RWPE2 (cell line): ENCODE results near the gene VIL1.

Experiments
- ATAC-seq: fragments of 200-7000 bp; cut with Tn5 transposase; 3 replicates; pipeline ENCODE4 v1.9.1; 2021; ENCODE audit warnings: low read depth
- DNase-seq: peaks from one replicate; pipeline ENCODE4 v3.0.0-alpha.2; 2020; ENCODE audit warnings: low spot score
- H3K27ac ChIP-seq: fragments of 450-650 bp; 2 replicates; pipeline ENCODE4 v1.5.1; 2017; ENCODE audit warnings: mild to moderate bottlenecking; ENCODE audit not compliant: poor library complexity, severe bottlenecking
- H3K27me3 ChIP-seq: fragments of 250-450 bp; sonication (Bioruptor Pico); 2 replicates; pipeline ENCODE4 v1.5.1; 2021; ENCODE audit warnings: mild to moderate bottlenecking, moderate library complexity; ENCODE audit not compliant: insufficient read depth, poor library complexity, severe bottlenecking
- H3K36me3 ChIP-seq: fragments of 250-450 bp; sonication (Bioruptor Pico); 2 replicates; pipeline ENCODE4 v1.5.1; 2020; ENCODE audit warnings: low read depth, mild to moderate bottlenecking, moderate library complexity
- H3K4me1 ChIP-seq: fragments of 250-450 bp; sonication (Bioruptor Pico); 2 replicates; pipeline ENCODE4 v1.5.1; 2021; ENCODE audit warnings: mild to moderate bottlenecking, moderate library complexity; ENCODE audit not compliant: insufficient read depth, poor library complexity, severe bottlenecking
- H3K4me3 ChIP-seq: fragments of 250-450 bp; sonication (Bioruptor Pico); 2 replicates; pipeline ENCODE4 v1.5.1; 2021; ENCODE audit warnings: mild to moderate bottlenecking, moderate library complexity; ENCODE audit not compliant: severe bottlenecking
- H3K9me3 ChIP-seq: fragments of 250-450 bp; sonication (Bioruptor Pico); 2 replicates; pipeline ENCODE4 v1.5.1; 2021; ENCODE audit warnings: mild to moderate bottlenecking, moderate library complexity; ENCODE audit not compliant: severe bottlenecking
- TF ChIP-seq, protein P1 (sequence below): fragments of 450-650 bp; IDR thresholded peaks from one replicate; pipeline ENCODE4 v1.5.1; 2017; ENCODE audit warnings: mild to moderate bottlenecking, moderate library complexity; ENCODE audit not compliant: poor library complexity, severe bottlenecking

The VIL1 gene

DNA sequence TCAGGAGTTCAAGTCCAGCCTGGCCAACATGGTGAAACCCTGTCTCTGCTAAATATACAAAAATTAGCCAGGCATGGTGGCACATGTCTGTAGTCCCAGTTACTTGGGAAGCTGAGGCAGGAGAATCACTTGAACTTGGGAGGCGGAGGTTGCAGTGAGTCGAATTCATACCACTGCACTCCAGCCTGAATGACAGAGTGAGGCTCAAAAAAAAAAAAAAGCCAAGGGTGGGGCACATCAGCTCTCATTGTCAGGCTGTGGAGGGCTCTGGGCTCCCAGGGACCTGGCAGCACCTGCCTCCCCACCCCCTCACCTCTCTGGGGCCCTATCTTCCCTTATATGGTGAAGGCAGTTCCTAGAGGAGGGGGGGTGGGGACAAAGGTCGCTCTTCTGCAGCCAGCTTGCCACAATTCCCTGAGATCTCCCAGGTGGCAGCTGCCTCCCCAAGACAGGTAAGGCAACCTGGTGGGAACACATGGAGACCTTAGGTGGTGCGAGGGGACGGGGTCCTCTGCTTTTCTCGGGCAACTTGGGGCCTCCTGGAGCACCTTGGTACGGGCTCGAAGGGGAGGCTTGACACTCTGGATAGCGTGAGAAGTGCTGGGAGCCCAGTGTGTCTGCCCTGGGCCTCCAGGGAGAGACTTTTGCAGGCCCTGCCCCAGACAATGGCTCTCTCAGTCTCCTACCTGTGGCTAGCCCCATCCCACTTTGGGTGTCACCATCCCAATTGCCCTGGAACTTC lies at the start of gene VIL1:
VIL1 (plus strand) TSS at position 407 of the 742 bp plus-strand sequence. CDS start 4,656 bp downstream, outside the sequence.
- no peaks in the 10 kb centered on the region for H3K27me3 ChIP-seq
- H3K36me3 ChIP-seq: no peaks in the 10 kb centered on the region
- H3K4me1 ChIP-seq: no peaks in the 10 kb centered on the region
- H3K27ac ChIP-seq: no peak within 1 kb of the TSS
- ATAC-seq: 0 out of 3 replicates have a peak, but pooled peaks have one; percentile 10
- H3K9me3 ChIP-seq: no peaks in the 10 kb centered on the region
- TF ChIP-seq, protein P1, sequence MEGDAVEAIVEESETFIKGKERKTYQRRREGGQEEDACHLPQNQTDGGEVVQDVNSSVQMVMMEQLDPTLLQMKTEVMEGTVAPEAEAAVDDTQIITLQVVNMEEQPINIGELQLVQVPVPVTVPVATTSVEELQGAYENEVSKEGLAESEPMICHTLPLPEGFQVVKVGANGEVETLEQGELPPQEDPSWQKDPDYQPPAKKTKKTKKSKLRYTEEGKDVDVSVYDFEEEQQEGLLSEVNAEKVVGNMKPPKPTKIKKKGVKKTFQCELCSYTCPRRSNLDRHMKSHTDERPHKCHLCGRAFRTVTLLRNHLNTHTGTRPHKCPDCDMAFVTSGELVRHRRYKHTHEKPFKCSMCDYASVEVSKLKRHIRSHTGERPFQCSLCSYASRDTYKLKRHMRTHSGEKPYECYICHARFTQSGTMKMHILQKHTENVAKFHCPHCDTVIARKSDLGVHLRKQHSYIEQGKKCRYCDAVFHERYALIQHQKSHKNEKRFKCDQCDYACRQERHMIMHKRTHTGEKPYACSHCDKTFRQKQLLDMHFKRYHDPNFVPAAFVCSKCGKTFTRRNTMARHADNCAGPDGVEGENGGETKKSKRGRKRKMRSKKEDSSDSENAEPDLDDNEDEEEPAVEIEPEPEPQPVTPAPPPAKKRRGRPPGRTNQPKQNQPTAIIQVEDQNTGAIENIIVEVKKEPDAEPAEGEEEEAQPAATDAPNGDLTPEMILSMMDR: no peak
- no peak within 1 kb of the TSS for H3K4me3 ChIP-seq
- no peak for DNase-seq

DNA sequence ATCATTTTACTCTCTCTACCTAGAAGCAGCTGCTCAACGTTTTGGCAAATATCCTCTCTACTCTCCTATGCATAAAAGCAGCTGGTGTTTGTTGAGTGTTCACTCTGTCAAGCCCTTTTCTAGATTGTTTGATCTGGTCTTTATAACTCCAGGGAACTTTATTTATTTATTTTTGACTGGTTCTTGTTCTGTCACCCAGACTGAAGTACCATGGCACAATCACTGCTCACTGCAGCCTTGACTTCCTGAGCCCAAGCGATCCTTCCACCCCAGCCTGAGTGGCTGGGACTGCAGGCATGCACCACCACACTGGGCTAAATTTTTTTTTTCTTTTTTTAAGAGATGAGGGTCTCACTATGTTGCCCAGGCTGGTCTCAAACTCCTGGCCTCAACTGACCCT lies 49.6 kb upstream of the VIL1 start:
- ATAC-seq (no peak), DNase-seq (no peak)
- H3K4me3 ChIP-seq: no peak overlapping the region
- no peak overlapping the region for H3K27ac ChIP-seq
- no peaks in the 10 kb centered on the region for H3K9me3 ChIP-seq
- no peaks in the 10 kb centered on the region for H3K27me3 ChIP-seq
- H3K36me3 ChIP-seq: no peaks in the 10 kb centered on the region
- TF ChIP-seq, protein P1: no peak
- H3K4me1 ChIP-seq: no peaks in the 10 kb centered on the region

DNA sequence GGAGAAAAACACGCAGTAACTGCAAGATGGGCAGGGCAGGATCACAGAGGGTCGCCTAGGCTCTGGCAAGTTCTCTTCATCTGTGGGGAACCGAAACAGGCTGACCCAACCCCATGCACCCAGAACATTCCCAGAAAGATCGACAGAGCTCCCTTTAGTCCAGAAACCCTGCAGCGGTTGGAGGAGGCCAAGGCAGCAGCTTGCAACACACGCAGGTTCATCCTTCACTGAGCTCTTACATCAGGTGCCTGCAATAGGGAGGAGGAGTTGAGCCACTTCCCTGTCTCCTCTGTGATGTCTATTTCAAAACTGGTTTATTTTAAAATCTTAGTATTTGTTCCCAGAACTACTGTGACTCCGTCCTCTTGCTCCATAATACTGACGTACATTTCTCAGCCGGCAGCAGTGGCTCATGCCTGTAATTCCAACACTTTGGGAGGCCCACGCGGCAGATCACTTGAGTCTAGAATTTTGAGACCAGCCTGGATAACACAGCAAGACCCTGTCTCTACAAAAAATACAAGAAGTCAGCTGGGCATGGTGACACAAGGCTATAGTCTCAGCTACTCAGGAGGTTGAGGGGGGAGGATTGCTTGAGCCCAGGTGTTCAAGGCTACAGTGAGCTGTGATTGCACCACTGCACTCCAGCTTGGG lies 48.4 kb upstream of the VIL1 start:
- Histone ChIP-seq H3K9me3 (no peaks in the 10 kb centered on the region), H3K27ac (no peak overlapping the region), H3K36me3 (no peaks in the 10 kb centered on the region), H3K4me3 (no peak overlapping the region), H3K4me1 (peaks cover 8% of the 10 kb centered on the region), H3K27me3 (no peaks in the 10 kb centered on the region)
- TF ChIP-seq, protein P1: no peak
- DNase-seq: no peak
- no peak for ATAC-seq

DNA sequence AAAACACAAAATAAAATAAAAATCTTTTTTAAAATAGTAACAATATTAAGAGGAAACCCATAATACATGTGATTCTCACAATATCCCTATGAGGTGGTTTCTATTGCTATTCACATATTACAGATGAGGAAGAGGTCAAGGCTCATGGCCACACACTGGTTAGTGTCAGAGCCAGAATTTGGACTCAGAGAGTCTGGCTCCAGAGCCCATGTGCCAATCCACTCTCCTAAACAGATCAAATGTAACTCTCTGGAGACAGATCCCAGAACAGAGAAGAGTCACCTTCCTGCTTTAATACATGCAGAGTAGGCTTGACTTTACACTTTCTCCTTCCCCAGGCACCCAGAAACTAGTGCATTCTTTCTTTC lies 47.0 kb upstream of the VIL1 start:
- Histone ChIP-seq H3K9me3 (no peaks in the 10 kb centered on the region), H3K27ac (no peak overlapping the region), H3K27me3 (no peaks in the 10 kb centered on the region), H3K4me3 (no peak overlapping the region), H3K4me1 (peaks cover 9% of the 10 kb centered on the region), H3K36me3 (no peaks in the 10 kb centered on the region)
- DNase-seq (no peak), ATAC-seq (no peak)
- TF ChIP-seq, protein P1: no peak

DNA sequence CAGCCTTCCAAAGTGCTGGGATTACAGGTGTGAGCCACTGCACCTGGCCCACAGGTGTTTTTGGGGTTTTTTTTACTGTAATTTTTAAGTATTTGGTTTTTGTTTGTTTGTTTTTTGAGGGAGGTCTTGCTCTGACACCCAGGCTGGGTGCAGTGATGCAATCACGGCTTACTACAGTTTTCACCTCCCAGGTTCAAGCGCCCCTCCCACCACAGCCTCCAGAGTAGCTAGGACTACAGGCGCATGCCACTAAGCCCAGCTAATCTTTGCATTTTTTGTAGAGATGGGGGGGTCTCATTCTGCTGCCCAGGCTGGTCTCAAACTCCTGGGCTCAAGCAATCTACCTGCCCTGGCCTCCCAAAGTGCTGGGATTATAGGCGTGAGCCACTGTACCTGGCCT lies 44.1 kb upstream of the VIL1 start:
- H3K27me3 ChIP-seq: no peaks in the 10 kb centered on the region
- ATAC-seq (no peak), DNase-seq (no peak)
- H3K4me3 ChIP-seq: no peak overlapping the region
- H3K36me3 ChIP-seq: no peaks in the 10 kb centered on the region
- H3K4me1 ChIP-seq: peaks cover 9% of the 10 kb centered on the region
- TF ChIP-seq, protein P1: no peak
- H3K9me3 ChIP-seq: no peaks in the 10 kb centered on the region
- peak overlapping the region; percentile 49 for H3K27ac ChIP-seq
